Stimulated activated CD8-positive, alpha-beta memory T cell treated with anti-CD3 and anti-CD28 coated beads, Interleukin-4, amount 100 ng/mL, for 4 hours (primary cell): ENCODE measurements around the gene METTL14.

ENCODE experiments used
- DNase-seq, 2 donors: peaks; one replicate each; pipeline ENCODE4 v3.0.0-alpha.2; 2020; ENCODE audit warnings: low read depth in 2 of 2, low spot score in 1 of 2

The METTL14 gene

DNA sequence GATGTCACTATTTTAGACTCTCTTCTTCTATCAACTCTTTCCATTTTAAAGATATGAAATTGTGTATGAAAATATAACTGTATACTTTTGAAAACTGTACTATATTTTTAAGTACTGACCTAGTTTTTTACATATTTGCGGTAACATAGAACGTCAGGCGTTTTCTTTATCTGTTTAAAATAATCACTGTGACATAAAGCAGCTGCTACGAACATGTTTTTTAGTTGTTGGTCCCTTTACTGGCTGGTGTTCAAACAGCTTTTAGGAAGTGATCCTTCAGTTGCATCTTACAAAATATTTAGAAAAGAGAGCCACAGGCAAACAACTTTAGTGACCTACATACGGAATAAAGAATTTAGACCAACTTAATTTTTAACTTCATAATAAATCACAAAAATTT, 73.1 kb downstream of the METTL14 start:
- no peak for DNase-seq

DNA sequence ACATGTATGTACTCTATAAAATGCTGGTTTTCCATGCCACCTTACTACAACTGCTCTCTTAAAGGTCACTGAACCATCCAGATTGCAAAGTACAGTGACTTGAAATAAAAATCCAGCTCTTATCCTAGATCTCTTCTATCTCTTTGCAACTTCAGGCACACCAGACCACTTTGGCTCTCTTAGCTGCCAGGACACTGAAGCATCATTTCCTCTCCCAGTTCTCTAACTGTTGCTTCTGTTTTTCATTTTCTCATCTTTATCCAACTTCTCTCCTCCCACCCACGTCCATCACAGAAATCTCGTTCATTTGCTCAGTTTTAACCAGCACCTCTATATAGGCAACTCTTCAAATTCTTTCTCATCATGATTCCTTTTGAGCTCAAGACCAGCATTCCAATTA, 74.3 kb downstream of the METTL14 start:
- no peak for DNase-seq

DNA sequence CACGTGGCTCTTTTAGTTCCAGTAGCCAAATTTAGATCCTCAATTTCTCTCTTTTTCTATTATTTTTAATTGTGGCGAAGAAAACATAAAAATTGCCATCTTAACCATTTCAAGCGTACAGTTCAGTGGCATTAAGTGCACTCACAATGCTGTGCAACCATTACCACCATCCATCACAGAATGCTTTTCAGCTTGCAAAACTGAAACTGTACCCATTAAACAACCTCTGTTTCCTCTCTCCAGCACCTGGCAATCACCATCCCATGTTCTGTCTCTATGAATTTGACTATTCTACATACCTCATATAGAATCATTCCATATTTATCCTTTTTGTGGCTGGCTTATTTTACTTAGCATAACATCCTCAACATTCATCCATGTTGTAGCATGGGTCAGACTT, 74.9 kb downstream of the METTL14 start:
- DNase-seq: no peak

DNA sequence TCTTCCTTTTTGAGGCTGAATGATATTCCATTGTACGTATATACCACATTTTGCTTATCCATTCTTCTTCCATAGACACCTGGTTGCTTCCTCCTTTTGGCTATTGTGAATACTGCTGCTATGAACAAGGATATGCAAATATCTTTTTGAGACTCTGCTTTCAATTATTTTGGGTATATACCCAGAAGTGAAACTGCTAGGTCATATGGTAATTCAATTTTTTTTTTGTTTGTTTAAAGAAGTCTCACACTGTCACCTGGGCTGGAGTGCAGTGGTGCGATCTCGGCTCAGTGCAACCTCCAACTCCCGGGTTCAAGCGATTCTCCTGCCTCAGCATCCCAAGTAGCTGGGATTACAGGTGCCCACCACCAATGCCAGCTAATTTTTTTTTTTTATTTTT, 75.3 kb downstream of the METTL14 start:
- no peak for DNase-seq

DNA sequence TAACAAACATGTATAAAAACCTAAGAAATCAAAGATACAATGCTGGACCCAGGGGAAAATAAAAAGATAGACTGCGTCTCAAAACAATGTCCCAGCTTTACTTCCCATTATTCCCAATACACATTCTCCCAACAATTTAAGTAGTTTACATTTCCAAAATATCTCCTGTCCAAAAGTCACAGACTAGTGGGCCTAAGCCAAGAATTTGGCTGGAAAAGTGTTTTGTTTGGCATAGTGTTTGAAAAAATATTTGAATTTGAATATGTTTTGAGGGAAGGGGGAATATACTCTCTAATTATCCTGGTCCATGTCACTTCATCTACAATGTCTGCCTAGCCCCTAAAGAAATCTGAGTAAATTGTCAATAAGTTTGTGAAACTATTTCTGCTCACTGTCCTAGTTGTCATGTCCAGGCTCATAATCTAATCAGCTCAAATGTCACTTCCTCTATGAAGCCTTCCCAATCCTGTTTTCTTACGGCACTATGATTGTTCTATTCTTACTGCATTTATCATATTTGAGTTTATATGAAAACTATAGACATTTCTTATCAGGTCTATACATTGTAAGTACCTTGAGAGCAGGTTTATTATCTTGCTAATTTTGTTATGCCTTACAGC, 76.3 kb downstream of the METTL14 start:
- DNase-seq: no peak

DNA sequence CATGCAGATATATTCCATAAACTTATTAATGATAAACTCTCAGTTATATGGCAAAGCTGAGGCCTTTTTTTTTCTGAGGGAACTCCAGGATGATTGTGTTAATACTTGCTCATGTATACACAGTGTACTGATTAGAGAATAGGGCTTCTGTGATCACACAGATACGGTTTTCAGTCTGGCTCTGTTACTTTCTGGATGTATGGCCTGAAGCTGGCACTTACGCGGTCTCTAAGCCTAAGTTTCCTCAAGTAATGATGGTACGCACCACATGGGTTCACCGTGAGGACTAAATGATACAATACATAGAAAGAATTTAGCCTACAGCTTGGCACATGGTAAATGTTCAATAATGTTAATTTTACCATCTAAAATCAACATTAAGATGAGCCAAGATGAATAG, 77.0 kb downstream of the METTL14 start:
- DNase-seq: no peak

DNA sequence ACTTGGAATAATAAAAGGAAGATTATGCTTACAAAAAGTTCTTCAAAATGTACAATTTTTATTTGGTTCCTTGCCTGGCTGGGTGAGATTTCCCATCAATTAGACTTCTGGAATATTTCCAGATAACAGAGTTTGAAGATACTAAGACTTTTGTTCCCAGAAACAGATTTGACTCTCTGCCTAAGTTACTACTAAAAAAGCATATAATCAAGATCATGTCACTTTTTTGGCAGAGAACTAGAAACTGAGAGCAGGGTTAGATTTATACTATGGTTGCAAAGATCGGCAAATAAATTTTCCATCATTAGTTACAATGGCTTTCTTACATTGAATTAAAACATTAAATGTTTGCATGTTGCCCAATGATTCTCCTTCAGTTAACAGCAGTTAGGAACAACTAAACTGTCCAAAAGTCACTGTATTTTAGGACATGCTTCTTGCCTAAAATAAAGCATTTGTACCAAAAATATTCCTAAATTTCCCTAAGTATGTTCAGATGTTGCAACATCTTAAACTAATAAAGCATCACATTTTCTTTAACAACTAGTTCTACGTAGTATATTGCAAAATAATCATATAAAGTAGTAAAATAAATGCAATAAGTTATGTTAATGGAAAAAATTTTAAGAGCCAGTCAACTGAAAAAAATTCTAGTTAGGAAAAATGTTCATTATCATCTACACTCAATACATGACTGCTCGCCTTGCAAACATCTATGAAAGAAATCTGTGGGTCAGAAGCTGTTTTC, 77.7 kb downstream of the METTL14 start:
- DNase-seq: no peak
